Tongue (tissue), 2 donors: ENCODE results near the gene HBG1. TPM values are rescaled to one million over a fixed set of nuclear protein-coding genes. Genes with fewer than 3 reads are reported as not detected.

Source experiments
- DNase-seq: peaks from one replicate; pipeline ENCODE4 v3.0.0-alpha.2; 2015
- total RNA-seq: library from RNA; depleted of rRNA; stranded (reverse); fragments of >200 nt; gene quantifications from one replicate; pipeline ENCODE4 v1.2.3, GENCODE V29; 2014

HBG1 gene
- total RNA-seq, 1 donor from 2014 or later = 7.5 TPM

GRCh38 chr11:5246772-5247471 lies 2.7 kb downstream of the HBG1 start:
- no peak for DNase-seq

- DNase-seq = no peak
Observed at GRCh38 chr11:5245155-5245554, 4.5 kb downstream of the HBG1 start.

- DNase-seq = no peak
Observed at GRCh38 chr11:5243816-5244180, 5.9 kb downstream of the HBG1 start.

DNA sequence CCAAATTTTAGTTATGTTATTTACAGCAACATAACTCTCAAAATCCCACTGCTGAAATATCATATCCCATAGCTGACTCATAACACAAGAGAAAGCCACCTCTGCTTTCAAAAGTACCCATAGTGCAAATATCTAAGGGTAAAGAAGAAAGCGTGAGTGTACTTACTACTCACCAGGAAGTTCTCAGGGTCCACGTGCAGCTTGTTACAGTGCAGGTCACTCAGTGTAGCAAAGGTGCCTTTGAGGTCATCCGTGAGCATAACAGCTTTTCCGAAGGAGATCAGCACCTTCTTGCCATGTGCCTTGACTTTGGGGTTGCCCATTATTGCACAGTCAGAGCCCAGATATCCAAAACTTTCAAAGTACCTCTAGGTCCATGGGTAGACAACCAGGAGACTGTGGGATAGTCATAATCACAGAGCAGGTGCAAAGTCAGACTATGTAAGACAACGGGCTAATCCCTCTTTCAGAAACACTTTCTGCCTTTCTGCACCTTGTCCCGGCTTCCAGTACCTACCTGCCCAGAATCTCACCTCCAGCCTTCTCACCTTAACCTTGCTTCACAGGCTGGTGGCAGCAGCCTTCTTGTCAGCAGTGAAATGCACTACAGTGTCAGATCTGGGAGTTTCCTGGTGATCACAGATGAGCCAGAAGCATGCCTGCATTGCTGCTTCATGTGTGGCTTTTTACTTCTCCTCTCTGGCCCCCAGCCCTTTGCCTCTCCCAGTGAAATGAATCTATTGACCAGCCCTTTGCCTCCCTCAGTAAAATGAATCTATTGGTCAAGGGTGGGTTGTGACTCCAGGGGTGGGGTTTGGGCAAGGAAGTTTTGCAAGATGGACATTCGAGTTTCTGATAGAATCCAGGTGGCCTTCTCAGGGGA lies 6.5 kb downstream of the HBG1 start:
- no peak for DNase-seq

- no peak for DNase-seq
Observed at GRCh38 chr11:5242208-5242607, 7.4 kb downstream of the HBG1 start.

DNA sequence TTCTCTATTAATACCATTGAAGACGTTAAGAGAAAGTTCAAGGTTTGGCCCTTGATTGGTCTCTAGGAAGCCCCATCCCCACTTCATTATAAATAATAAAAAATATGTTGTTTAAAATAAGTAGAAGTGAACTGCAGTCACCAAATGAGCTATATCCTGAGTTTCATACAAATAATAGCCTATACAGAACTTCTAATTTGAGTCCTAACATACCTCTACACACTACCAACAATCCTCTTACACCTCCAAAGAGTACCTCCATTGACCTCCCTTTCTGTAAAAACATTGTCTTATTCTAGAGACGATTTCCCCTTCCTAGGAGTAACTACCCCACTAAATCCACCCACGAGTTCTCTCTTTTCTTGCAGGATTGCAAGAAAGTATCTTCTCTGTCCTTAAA lies 8.2 kb downstream of the HBG1 start:
- DNase-seq = no peak

DNA sequence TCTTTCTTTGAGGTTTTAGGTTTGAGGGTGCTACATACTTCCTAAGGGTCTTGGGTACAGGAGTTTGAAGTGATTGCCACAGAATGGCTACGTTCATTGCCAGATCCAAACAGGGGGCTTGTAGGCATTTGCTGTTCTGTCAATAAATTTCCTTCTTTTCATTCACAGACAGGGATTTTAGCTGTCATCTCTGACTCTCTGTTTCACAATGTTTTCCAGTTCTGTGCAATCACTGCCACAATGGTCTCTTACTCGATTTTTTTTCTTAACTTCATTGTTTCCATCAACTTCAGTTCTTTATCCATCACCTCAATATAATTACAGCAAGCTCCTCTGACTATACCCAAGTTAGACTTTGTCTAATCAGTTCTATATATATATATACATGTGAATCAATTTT lies 9.2 kb downstream of the HBG1 start:
- DNase-seq = no peak

- DNase-seq = no peak
Observed at GRCh38 chr11:5240056-5240455, 9.6 kb downstream of the HBG1 start.

DNA sequence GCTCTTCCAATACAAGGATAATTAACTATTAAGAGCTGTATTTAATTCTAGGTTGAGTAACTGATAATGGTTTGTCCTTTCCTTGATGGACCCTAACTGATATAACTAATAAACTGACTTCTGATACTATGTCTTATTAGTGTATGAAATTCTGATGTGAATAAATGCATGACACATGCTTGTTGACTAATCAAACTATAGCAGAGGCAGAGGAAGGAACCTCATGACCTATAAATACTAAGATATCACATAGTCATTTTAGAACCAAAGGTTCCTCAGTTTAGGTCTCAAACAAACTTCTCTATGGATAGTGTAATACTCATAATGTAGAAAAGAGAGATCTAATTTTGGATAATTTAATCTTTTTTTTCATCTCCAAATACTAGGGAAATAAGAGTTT lies 10.6 kb downstream of the HBG1 start:
- DNase-seq = no peak

DNA sequence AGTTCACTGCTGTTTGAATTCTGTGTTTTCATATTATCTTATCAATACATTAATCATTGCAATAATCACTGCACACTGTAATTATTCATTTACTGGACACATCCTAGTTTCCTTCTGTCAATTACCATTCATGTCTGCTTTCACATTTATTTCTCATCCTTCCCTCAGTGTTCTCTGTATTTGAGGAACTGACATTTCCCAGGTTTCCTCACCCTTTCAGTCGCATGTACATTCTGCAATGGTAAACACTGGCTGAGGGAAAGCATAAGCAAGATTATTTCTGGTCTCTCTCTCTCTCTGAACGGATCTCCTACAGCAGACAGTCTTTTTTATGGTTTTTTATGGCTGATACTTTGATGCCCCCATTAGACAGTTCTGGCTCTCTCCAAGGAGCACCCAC lies 11.2 kb downstream of the HBG1 start:
- no peak for DNase-seq

DNA sequence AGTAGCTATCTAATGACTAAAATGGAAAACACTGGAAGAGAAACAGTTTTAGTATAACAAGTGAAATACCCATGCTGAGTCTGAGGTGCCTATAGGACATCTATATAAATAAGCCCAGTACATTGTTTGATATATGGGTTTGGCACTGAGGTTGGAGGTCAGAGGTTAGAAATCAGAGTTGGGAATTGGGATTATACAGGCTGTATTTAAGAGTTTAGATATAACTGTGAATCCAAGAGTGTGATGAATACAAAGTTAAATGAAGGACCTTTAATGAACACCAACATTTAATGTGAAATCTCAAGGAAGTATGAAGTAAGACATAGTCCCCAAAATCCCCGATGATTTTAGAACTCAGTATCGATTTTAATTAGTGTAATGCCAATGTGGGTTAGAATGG lies 12.2 kb downstream of the HBG1 start:
- DNase-seq = no peak

- DNase-seq = no peak
Observed at GRCh38 chr11:5235364-5236095, 14.1 kb downstream of the HBG1 start.

DNA sequence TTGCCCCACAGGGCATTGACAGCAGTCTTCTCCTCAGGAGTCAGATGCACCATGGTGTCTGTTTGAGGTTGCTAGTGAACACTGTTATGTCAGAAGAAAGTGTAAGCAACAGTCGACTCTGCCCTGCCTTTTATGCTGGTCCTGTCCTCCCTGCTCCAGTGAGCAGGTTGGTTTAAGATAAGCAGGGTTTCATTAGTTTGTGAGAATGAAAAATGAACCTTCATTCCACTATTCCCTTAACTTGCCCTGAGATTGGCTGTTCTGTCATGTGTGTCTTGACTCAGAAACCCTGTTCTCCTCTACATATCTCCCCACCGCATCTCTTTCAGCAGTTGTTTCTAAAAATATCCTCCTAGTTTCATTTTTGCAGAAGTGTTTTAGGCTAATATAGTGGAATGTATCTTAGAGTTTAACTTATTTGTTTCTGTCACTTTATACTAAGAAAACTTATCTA lies 15.2 kb downstream of the HBG1 start, which contains the start of gene HBD:
Gene HBD (minus strand): TSS at position 103 of the 454 bp plus-strand sequence. CDS start 50 bp downstream, at position 53.
- DNase-seq = no peak

- DNase-seq = no peak
Observed at GRCh38 chr11:5233307-5233706, 16.4 kb downstream of the HBG1 start.

DNA sequence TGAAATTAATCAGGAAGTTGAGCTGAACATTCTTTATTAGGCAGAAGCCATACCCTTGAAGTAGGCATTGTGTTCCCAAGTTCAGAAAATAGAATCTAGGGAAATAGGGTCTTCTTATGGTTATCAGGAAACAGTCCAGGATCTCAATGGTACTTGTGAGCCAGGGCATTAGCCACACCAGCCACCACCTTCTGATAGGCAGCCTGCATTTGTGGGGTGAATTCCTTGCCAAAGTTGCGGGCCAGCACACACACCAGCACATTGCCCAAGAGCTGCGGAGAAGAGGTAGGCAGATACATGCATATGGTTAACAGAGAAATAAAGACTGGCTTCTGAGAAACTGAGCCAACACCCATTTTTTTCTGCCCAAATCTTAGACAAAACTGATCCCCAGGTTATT lies 16.8 kb downstream of the HBG1 start:
- DNase-seq = no peak

DNA sequence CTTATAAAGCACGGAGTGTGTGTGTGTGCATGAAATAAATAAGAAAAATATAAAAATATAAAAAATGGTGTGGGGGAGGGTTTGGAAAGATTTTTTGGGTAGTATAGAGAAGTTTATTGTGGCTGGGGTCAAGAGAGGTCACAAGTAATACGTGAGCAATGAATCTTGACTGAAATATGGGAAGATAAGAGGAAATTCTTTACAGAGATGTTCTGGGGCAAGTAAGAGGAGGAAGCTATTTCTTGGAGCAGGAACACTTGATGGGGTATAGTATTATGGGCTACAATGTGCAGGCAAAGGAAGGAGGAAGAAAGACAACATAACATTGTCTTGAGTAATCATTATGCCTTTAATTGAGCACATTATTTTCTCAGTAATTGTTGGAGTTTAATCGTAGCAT lies 17.5 kb downstream of the HBG1 start:
- DNase-seq = no peak

- DNase-seq = no peak
Observed at GRCh38 chr11:5231111-5231510, 18.5 kb downstream of the HBG1 start.

- no peak for DNase-seq
Observed at GRCh38 chr11:5230266-5230665, 19.4 kb downstream of the HBG1 start.

- no peak for DNase-seq
Observed at GRCh38 chr11:5229796-5230195, 19.9 kb downstream of the HBG1 start.

GRCh38 chr11:5229356-5229755 lies 20.3 kb downstream of the HBG1 start:
- DNase-seq = no peak

- no peak for DNase-seq
Observed at GRCh38 chr11:5228124-5228523, 21.5 kb downstream of the HBG1 start.

GRCh38 chr11:5227681-5228080 lies 22.0 kb downstream of the HBG1 start:
- DNase-seq = no peak

- no peak for DNase-seq
Observed at GRCh38 chr11:5226732-5227310, 22.8 kb downstream of the HBG1 start, which contains the start of gene HBB. Gene HBB, minus strand, starts transcription at chr11:5227071. Its CDS starts 50 bp downstream, at chr11:5227021.
